ENCODE measurements around the gene FOXD1.

The FOXD1 gene

DNA sequence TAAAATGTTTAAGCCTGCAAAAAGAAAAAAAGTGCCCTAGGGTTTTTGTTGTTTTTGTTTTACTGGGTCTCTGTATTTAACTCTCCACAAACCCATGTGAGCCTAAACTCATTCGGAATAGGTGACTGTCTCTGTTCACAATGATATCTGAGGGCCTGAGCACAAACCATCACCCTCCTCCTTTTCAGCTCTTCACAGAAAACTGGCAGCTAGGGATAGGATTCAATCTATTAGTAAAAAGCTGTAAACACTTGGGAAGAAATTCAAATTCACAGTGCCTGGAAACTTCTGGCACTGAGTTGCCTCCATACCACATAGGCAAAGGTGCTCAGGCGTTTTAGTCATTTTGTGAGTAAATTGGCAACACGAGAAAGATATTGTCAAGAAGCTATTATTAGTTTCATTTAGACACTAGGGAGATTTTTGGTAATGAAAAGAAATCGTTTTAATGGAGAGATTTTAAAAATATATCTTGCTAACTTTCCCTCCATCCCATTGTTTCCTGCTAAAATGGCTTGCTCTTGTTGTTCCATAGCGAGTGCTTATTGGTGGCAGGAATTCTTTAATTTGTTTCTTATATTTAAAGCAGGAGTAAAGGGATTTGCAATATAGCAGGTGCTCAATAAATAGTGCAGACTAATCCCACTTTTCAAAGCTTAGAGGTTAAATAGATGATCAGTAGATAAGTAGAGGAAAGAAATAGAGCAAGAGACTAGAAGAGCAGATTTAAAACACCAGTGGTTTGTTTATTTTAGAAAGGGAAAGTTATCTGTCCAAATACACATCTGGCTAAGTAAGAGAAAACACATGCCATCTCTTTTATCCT, 9.7 kb downstream of the FOXD1 start:
- DNase-seq, result no peak

DNA sequence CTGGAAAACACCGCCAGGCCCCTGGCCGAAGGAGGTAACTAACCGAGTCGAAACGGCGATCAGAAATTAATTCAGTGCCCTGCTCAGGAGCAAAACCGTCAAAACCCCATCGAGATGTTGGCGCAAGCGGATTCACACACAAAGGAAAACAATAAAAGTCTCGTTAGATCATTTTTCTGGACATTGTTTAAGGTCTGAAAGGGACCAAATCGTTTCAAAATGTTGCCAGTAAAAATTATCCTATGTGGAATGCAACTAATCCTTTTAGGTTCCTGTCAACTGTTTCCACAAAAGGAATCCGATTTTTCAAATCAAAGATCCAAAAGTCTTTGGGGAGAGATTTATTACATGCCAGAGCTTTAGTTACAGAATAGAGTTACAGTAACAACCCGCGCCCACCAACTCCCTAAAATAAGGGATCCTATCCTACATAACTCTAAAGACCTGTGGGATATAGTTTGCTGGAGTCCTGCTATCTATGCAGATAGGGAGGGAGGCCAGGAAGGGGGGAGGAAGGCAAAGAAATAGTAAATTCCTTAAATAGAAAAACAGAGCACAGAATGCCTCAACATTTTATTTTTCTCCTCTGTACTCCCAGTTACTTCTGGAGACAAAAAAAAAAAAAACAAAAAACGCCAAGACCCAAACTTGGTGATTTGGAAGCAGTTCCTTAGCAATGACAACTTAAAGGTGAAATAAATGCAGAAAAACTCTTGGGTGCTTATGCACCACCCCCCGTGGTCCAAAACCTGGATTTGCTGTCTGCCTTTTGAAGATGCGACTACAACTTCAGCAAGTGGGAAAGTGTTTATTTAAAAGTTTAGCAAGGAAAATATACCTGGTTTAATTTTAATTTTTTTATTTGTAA, 10.6 kb downstream of the FOXD1 start:
- no peak for DNase-seq

- peak; percentile 37 for DNase-seq
Measured at GRCh38 chr5:73437101-73437776, 11.3 kb downstream of the FOXD1 start.

- no peak for DNase-seq
Measured at GRCh38 chr5:73436535-73437100, 12.0 kb downstream of the FOXD1 start.

DNA sequence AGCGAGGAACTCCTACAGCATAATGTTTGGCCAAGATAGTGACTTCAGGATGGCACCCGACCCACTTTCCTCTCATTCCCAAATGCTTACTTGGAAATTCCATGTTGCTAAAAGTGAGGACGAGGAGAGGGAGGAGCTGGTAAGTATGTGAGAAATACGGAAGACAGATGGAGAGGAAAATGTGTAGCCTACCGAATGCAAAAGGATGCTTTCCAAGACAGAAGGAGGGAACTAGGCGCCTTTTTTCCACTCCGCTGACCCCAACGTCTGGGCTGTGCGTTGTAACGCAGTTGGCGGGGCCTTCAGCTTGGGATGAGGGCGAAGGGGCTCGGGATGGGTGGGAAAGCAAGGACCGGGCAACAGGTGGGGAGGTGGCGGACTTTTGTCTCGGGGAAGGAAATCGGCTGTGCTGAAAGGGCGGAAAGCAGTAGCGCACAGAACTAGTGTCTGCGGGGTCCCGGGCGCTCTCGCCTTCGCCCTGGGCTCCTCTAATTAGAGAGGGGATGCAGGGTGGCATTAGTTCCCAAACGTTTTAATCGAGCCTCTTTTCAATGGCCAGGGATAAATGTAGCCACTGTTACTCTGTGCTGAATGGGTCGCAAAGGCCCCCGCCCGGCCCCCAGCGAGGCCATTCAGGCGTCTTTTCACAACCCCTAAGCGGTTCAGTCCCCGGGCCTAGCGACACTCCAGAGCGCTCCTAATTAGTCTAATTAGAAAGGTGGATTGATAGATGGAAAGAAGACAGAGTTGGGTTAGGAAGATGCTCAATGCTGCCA, 12.6 kb downstream of the FOXD1 start:
- no peak for DNase-seq

GRCh38 chr5:73434907-73435306, 13.7 kb downstream of the FOXD1 start:
- no peak for DNase-seq

DNA sequence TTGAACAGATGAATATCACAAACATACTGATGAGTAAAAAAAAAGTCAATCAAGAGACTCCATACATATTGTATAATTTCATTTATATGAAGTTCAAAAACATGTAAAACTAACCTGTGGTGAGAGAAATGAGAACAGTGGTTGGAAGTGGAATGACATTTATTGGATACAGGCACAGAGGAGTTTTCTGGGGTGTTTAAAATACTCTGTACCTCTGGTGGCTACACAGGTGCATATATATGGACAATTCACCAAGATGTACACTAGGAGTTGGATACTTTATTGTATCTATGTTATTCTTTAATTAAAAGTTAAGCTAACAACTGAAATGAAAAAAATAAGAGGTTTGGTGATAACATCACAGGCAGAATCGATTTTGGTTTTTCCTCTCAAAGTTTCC, 14.1 kb downstream of the FOXD1 start:
- DNase-seq, result no peak

GRCh38 chr5:73433982-73434342, 14.6 kb downstream of the FOXD1 start:
- no peak for DNase-seq

- no peak for DNase-seq
Measured at GRCh38 chr5:73433272-73433981, 15.2 kb downstream of the FOXD1 start.

GRCh38 chr5:73431204-73431851, 17.2 kb downstream of the FOXD1 start:
- no peak for DNase-seq

- no peak for DNase-seq
Measured at GRCh38 chr5:73426034-73426433, 22.5 kb downstream of the FOXD1 start.

- DNase-seq, result no peak
Measured at GRCh38 chr5:73424556-73424977, 24.0 kb downstream of the FOXD1 start.

DNA sequence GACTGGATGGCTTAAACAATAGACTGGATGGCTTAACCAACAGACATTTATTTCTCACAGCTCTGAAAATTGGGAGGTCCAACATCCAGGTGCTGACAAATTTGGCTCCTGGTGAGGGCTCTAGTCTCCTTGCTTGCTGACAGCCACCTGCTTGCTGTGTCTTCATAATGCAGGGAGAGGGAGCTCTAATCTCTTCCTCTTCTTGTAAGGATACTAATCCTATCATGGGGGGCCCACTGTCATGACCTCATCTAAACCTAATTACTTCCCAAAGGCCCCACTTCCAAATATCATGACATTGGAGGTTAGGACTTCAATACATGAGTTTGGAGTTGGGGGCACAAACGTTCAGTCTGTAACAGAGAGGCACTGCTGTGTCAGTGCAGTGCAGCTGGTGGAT, 26.4 kb downstream of the FOXD1 start:
- DNase-seq, result no peak

DNA sequence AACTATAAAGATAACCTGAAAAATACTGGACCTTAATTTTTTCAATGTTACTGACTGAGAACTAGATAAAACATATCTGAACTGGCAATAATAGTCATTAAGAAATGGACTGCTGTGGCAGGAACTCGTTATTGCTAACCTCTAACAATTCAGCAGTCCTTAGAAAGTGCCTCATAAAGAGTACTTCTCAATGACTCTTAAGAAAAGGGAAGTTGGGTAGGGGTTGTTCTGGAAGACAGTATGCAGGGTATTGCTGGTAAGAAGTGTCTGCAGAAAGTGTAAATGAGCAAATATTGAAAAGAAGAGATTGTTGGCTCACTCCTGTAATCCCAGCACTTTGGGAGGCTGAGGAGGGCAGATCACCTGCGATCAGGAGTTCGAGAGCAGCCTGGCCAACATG, 27.9 kb downstream of the FOXD1 start:
- no peak for DNase-seq

- no peak for DNase-seq
Measured at GRCh38 chr5:73419465-73420390, 28.8 kb downstream of the FOXD1 start.

DNA sequence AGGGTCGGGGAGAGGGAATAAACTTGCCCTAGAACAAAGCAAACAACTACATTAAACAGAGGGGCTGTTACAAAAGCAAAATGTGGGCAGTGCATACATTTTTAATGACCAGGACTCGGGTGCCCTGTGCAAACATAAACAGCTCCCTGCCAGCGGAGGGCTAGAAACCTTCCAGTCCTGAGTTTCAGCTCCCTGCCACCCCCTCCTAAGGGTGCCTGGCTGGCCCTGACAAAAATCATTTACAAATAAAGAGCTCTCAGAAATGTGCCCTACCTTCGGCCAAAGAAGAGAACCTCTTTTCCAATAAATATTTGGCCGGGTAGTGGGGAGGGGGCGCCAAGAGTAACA, 29.5 kb downstream of the FOXD1 start:
- no peak for DNase-seq

GRCh38 chr5:73418244-73418691, 30.3 kb downstream of the FOXD1 start:
- DNase-seq, result peak; percentile 26

GRCh38 chr5:73417303-73418034, 31.1 kb downstream of the FOXD1 start:
- no peak for DNase-seq

DNA sequence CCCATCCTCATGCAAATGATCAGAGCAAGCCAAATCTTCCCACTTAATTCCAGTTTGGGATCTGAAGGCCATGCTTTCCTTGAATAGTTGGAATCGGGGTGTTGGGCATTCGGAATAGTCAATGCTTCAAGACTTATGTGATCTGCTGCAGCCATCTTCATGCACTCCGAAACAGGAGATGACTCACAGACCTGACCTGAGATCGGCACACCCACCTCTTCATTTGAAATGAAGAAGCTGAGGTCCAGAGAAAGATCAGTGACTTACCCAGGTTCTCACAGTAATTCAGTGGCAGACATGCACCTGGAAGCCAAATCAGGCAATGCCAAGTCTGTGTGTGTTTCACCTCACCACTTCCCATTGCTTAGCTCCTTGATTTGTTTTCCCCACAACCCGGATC, 33.0 kb downstream of the FOXD1 start:
- DNase-seq, result no peak

Data from stimulated activated CD8-positive, alpha-beta memory T cell treated with anti-CD3 and anti-CD28 coated beads, Interleukin-4, amount 100 ng/mL, for 48 hours (primary cell).